Stimulated activated CD8-positive, alpha-beta memory T cell treated with anti-CD3 and anti-CD28 coated beads, Interleukin-12 subunit alpha, Interleukin-12 subunit beta, amount 100 ng/mL, for 24 hours (primary cell): ENCODE data around the gene PANK2.
A peak's percentile ranks its signal among the peaks of the same experiment; 100 is the strongest.
"Not testable (repeated sequence)": the region's sequence is repeated elsewhere in the genome, so short reads cannot be mapped to it uniquely, and the experiment has no call there.

Source experiments
- DNase-seq: peaks from one replicate; pipeline ENCODE4 v3.0.0-alpha.2; 2020; ENCODE audit errors: extremely low read depth

Gene PANK2

DNA sequence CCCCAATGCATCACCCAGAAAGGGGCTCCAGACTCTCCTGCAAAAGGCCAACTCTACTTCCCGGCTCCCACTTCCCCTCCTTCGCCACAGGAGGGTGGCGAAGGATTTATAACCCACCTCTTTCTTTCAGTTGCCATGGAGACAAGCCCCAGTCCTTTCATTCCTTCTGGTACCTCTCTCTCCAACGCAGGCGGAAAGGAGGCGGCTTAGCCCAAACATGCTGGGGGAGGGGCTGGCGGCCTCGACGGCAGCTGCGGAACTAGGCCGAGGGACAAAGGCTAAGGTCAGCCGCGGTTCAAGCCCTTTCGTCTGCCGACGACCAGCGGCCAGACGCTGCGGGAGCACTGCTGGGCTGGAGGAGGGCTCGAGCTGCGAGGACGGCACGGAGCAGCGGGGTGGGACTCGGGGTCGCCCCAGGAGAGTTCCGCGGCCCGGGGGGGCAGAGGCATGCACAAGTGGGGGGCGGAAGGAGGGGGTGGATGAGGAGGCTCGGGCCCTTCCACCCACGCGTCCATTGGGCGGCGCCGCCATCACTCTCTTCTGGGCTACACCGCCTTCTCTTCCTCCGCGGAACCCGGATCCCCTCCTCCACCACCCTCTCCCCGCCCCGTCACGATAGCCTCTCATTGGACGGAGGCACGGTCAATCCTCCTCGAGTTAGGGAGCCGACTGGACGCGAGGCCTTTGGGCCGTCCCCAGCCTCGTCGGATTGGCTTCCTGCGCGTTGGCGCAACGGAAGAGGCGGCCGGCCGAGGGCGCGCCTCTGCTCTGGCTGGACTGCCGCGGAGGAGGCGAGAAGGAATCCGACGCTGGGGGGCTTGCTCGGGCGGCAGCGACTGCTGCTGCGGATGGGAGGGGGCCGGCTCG lies at the start of gene PANK2:
TSS of gene PANK2 (plus strand) at position 766 of the 867 bp plus-strand sequence.
- DNase-seq, result peak; percentile 93

DNA sequence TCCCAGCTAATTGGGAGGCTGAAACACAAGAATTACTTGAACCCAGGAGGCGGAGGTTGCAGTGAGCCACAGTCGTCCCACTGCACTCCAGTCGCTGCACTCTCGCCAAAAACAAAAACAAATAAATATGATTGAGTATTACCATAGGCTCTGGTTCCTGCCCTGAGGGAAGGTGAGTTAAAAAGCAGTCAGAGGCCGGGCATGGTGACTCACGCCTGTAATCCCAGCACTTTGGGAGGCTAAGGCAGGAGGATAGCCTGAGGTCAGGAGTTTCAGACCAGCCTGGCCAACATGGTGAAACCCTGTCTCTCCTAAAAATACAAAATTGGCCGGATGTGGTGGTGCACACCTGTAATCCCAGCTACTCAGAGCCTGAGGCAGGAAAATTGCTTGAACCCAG lies 49.0 kb upstream of the PANK2 start:
- not testable (repeated sequence) for DNase-seq

DNA sequence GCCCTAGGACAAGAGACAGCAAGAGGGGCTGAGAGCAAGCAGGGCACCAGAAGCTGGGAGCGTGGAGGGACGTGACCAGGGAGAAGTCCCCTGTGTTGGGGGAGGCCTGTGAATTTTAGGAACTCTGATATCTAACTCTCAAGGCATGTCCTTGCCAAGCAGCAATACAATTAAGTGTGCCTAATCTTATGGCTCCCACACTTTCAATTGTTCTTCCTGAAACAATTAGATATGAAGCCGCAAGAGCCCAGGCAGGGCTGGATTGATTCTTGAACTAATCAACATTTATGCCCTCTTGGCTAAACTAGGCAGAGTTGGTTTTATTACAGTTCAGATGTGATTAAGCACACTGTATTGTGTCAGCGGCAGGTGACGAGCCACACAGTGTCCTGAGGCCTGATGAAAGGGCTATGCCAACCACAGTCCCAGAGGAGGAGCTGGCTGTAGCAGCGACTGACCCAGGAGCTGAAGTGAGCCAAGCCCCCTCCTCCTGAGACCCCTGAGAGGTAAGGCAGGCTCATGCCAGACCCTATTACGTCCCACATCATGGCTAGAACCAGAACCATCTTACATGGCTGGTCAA lies 46.7 kb upstream of the PANK2 start:
- DNase-seq, result no peak

DNA sequence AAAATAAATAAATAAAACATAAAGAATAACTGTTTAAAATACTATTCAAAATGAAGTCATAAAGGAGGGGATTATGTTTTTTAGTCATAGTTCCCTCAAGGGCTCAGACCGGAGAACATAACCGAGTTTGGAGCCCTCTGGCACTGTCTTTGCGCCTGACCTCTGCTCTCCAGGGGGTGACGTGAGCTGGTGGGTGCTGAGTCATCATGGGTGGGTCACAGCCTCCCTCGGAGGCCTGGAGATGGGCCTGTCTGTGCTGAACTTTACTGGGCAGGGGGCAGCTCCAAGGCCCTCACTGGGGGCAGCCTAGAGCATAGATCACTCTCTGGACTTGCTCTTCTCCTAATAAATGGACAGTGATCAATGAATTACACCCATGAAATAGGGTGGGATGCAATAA lies 45.7 kb upstream of the PANK2 start:
- DNase-seq, result no peak

DNA sequence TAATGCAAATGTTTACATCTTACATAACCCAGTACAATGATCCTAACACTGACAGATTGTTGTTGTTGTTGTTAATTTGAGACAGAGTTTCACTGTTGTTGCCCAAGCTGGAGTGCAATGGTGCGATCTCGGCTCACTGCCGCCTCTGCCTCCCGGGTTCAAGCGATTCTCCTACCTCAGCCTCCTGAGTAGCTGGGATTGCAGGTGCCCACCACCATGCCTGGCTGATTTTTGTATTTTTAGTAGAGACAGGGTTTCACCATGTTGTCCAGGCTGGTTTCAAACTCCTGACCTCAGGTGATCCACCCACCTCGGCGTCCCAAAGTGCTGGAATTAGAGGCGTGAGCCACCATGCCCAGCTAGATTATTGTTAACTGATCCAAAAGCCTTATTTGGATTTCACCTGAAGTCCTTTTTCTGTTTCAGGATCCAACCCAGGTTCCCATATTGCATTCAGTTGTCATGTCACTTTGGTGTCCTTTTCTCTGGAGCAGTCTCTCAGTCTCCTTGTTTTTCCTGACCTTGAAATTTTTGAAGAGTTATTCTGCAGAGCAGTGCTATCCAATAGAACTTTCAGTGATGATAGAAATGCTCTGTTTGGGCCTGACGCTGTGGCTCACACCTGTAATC lies 45.1 kb upstream of the PANK2 start:
- not testable (repeated sequence) for DNase-seq

DNA sequence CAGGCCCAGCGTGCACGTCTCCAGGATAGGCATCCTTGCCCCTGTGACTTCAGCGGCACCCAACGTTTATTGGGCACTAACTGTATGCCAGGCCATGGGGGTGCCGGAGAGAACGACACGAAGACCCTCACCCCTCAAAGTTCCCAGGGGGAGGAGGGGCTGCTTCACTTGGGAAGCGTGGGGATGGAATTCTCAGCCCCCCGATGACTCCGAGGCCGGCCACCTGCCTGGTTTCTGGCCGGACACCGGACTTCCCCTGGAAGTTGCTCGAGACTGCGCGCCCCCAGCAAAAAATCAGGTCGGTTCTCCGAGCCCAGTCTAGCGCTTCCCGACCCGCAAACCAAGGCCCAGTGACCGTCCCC lies 42.8 kb upstream of the PANK2 start:
- DNase-seq, result no peak

DNA sequence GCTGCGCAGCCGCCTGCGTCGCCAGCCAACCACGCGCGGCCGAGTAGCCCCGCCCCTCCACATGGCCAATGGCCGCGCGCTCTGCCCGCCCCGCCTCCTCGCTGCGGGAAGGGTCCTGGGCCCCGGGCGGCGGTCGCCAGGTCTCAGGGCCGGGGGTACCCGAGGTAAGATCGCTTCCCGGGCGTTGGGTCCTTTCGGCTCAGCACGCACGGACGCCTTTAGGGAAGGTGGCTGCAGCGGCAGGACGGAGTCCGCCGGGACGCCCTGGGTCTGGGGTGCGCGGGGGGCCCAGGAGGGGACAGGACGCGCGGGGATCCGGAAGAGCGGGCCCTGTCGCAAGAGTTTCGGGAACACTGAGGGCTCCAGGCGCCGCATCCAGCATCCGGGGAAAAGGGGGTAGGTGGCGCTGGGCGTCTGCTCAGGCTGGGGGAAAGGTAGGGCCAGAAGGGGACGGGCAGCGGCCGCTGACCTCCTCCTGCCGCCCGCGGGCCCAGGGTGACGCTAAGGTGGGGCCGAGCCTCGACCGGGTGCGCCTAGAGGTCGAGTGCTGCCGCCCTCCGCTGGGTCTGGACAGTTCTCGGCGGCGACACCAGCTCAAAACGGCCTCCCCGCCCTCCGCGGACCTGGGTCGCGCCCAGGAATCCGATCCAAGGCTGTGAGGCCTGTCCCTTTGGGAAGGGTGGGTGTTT lies 42.3 kb upstream of the PANK2 start, which contains the start of gene MAVS:
TSS of gene MAVS (plus strand) at position 95 of the 689 bp plus-strand sequence. CDS start 7,791 bp downstream, outside the sequence.
- DNase-seq, result peak; percentile 74

DNA sequence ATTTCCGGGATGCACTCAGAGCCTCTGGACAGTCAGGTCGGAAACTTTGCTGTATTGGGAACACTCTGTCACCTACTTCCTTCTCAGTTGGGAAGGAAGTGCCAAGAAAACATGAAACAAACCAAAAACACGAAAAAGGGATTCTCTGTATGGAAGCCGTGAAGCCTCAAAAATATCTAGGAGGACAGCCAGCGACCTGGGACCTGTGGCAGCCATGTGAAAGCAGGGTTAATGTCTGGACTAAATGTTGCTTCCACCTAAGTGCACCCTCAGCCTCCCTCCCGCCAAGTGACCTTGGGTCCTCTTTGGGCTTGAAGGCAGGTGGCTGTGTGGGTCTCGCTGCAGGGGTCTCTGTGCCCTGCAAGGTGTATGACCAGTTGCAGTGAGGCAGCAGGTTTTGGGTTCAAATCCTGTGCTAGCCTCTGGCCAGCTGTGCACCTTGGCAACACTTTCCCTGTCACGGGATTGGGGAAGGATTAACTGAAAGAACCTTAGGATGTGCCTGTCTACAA lies 41.7 kb upstream of the PANK2 start:
- DNase-seq, result no peak

DNA sequence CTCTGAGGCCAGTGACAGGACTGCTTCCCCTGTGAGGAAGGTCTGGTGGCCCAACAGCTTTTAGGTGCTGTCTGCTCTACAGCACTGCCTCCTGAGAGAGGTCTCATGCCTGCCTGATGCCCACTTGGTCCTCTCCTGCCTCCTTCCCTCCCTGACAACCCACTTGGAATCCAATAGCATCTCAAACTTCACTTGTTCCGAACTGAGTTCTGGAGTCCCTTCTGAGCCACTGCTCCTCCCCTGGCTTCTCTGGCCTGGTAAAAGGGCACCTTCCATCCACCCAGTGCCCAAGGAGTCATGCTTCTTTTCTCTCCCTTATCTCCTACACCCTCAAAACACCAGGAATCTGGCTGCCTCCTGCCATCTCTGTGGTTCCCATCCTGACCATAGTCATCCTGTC lies 40.6 kb upstream of the PANK2 start:
- DNase-seq, result no peak

DNA sequence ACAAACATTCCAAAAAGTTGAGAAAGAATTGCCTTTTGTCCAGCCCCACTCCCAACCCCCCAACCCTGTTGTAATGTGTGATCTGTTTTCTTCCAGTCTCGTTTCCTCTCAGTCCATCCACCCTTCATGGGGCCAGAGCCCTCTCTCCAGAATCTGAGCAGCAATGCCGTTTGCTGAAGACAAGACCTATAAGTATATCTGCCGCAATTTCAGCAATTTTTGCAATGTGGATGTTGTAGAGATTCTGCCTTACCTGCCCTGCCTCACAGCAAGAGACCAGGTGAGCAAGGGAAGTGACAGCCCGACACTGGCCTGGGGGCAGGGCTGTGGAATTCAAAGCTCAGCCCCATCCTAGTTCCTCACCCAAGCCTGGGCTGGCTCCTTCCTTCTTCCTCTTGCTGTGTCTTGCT lies 34.7 kb upstream of the PANK2 start:
- DNase-seq, result no peak

DNA sequence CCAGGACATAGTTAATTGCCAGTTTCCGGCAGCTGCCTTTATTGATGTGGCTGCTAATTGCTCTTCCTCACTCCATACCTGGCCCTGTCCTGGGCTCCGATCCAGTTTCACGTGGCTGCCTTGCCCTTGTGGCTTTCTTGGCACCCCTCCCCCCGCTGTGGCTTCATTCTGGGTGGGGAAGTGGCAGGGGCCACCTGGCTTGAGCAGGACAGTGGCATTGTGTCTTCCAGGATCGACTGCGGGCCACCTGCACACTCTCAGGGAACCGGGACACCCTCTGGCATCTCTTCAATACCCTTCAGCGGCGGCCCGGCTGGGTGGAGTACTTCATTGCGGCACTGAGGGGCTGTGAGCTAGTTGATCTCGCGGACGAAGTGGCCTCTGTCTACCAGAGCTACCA lies 31.8 kb upstream of the PANK2 start:
- no peak for DNase-seq

DNA sequence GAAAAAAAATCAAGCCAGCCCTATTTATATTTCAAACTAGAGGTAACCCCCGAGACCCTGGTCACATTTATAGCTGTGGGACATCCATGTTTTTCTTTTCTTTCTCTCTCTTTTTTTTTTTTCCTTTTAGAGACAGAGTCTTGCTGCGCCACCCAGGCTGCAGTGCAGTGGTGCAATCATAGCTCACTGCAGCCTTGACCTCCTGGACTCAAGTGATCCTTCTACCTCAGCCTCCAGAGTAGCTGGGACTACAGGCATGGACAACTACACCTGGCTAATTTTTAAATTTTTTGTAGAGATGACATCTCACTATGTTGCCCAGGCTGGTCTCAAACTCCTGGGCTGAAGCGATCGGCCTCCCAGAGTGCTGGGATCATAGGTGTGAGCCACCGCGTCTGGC lies 30.5 kb upstream of the PANK2 start:
- DNase-seq, result no peak

DNA sequence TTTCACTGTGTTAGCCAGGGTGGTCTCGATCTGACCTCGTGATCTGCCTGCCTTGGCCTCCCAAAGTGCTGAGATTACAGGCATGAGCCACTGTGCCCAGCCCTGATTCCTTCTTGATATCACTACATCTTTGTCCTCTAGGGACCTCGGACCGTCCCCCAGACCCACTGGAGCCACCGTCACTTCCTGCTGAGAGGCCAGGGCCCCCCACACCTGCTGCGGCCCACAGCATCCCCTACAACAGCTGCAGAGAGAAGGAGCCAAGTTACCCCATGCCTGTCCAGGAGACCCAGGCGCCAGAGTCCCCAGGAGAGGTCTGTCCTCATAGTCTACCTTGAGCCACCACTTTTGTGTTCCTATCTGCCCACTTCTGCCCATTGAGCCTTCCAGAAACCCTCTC lies 28.0 kb upstream of the PANK2 start:
- no peak for DNase-seq

DNA sequence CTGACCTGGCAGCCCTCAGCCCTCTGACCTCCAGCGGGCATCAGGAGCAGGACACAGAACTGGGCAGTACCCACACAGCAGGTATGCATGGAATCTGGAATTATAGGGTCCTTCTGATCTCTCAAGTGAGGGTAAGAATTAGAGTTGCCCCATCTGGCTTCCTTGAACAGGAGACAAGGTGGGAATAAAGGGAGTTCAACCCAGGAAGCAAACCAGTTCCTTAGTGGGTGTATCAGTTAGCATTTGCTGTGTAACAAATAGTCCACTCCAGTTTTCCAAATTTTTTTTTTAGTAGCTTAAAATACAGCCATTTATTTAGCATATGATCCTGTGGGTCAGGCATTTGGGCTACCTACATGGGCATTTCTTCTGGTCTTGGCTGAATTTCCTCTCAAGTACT lies 26.9 kb upstream of the PANK2 start:
- DNase-seq, result no peak

DNA sequence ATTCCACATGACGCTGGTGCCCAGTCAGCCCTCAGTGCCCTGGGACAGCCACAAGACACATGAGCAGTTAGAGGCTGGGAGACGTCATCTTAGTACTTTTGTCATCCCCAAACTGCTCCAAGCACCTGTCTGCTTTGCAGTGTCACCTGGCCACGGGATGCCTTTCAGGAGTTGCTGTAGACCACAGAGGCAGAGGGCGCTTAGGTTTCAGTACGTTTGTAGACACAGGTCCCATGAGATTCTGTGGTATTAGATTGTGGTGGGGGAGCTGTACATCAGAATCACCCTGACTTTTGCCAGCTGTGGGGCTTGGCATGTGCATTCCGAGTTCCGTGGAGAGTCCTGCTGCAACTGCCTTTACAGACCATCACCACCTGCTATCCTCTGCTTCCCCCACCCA lies 25.9 kb upstream of the PANK2 start:
- no peak for DNase-seq

DNA sequence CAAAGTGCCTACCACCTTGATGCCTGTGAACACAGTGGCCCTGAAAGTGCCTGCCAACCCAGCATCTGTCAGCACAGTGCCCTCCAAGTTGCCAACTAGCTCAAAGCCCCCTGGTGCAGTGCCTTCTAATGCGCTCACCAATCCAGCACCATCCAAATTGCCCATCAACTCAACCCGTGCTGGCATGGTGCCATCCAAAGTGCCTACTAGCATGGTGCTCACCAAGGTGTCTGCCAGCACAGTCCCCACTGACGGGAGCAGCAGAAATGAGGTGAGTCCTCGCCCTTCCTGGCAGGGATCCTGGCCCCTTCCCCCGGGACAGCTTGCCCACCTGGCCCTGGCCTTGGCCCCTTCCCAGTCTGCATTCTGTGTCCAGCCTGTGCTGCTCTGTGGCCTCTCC lies 24.7 kb upstream of the PANK2 start:
- DNase-seq, result no peak

DNA sequence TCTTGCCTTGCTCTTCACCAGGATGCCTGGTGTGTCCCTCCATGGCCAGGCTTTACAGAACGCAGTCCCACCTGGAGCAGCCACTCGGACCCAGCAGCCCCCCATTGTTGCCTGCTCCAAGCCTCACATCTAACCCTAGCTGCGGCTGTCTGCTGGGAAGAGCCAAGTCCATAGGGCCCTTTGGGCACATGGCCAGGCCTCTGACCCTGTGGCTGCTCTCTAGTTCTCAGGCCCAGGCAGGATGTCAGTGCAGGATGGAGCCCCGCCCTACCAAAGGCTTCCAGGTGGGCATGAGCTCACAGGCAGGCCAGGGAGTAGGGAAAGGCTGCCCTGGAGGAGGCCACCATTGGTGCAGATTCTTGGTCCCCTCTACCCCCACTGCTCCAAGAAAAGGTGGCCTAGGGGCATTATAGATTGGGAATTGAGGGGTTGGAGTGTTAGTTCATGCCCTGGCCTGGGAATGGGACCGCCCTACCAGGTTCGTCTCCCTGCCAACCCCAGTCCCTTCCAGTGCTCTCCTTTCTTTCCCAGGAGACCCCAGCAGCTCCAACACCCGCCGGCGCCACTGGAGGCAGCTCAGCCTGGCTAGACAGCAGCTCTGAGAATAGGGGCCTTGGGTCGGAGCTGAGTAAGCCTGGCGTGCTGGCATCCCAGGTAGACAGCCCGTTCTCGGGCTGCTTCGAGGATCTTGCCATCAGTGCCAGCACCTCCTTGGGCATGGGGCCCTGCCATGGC lies 23.9 kb upstream of the PANK2 start:
- no peak for DNase-seq

DNA sequence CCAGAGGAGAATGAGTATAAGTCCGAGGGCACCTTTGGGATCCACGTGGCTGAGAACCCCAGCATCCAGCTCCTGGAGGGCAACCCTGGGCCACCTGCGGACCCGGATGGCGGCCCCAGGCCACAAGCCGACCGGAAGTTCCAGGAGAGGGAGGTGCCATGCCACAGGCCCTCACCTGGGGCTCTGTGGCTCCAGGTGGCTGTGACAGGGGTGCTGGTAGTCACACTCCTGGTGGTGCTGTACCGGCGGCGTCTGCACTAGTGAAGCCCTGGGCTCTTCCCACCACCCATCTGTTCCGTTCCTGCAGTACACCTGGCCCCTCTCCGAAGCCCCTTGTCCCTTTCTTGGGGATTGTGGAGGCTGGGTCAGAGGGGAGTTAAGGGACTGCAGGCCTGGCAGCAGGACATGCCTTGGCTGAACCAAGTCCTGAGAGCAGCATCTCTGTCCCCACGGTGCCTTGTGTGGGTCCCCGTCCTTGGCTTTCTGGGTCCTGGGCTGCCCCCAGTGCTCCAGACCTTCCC lies 23.2 kb upstream of the PANK2 start:
- no peak for DNase-seq

DNA sequence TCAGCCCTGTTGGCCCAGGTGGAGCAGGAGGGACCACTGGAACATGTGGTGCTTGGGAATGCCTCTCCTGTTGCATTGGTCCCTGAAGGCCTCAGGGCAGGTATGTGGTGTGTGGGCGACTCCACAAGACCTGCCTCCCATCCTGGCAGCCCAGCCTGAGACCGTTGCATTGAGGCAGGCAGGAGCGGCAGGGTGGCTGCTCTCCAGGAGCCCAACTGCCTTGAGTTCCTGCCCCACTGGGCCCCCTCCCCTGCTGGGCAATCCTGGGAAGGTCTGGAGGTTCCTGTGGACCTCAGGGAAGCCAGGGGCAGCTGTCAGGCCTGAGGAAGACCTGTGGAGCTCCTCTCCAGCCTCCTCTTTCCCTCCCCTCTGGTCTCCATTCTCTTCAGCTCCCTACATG lies 22.7 kb upstream of the PANK2 start:
- DNase-seq, result no peak

DNA sequence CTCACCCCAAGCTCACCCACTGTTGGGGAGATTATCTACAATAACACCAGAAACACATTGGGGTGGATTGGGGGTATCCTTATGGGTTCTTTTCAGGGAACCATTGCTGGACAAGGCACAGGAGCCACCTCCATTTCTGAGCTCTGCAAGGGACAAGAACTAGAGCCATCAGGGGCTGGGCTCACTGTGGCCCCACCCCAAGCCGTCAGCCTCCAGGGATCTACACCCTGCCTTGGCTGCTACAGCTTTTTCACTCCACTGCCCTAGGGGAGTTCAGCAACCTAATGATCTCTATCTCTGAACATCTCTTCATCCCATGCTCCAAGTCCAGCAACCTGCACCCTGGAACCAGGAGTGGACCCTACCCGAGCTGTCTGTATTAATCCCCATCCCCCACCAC lies 21.4 kb upstream of the PANK2 start:
- DNase-seq, result no peak
